Stimulated activated CD4-positive, alpha-beta T cell treated with anti-CD3 and anti-CD28 coated beads, TNF-alpha, amount 100 ng/mL, for 48 hours (primary cell): ENCODE results near the gene PXMP4.
A peak's percentile ranks its signal among the peaks of the same experiment; 100 is the strongest.

Experiments
- DNase-seq, 3 donors: peaks; one replicate each; pipeline ENCODE4 v3.0.0-alpha.2; 2020; ENCODE audit warnings: low read depth in 3 of 3

PXMP4 gene

GRCh38 chr20:33669873-33670640, 50.1 kb downstream of the PXMP4 start:
- no peak for DNase-seq

GRCh38 chr20:33669224-33669623, 50.9 kb downstream of the PXMP4 start:
- no peak for DNase-seq

- DNase-seq, result no peak
Measured at GRCh38 chr20:33668466-33669155, 51.5 kb downstream of the PXMP4 start.

- peak; percentile 63 to 74 (median 68) for DNase-seq
Measured at GRCh38 chr20:33667676-33668465, 52.2 kb downstream of the PXMP4 start.

GRCh38 chr20:33667245-33667675, 52.9 kb downstream of the PXMP4 start:
- DNase-seq, result no peak

GRCh38 chr20:33666293-33667244, 53.5 kb downstream of the PXMP4 start, which contains the start of gene ACTL10:
ACTL10 (plus strand) TSS chr20:33666943; CDS start chr20:33667498, 555 bp downstream.
- DNase-seq, result peak; percentile 72 to 84 (median 80)

GRCh38 chr20:33664762-33665144, 55.4 kb downstream of the PXMP4 start:
- no peak for DNase-seq

- no peak for DNase-seq
Measured at GRCh38 chr20:33664085-33664761, 55.9 kb downstream of the PXMP4 start.

- DNase-seq, result peak; percentile 66 to 88 (median 75)
Measured at GRCh38 chr20:33663161-33664084, 56.7 kb downstream of the PXMP4 start.

GRCh38 chr20:33662172-33662571, 57.9 kb downstream of the PXMP4 start, which contains the start of gene C20orf144:
C20orf144 (plus strand) TSS chr20:33662327; CDS start chr20:33662346, 19 bp downstream.
- DNase-seq, result no peak

- DNase-seq, result no peak
Measured at GRCh38 chr20:33660685-33661058, 59.4 kb downstream of the PXMP4 start.

- no peak for DNase-seq
Measured at GRCh38 chr20:33660035-33660684, 60.0 kb downstream of the PXMP4 start.

GRCh38 chr20:33659341-33660034, 60.6 kb downstream of the PXMP4 start:
- no peak for DNase-seq

- no peak for DNase-seq
Measured at GRCh38 chr20:33658929-33659328, 61.2 kb downstream of the PXMP4 start.

GRCh38 chr20:33658510-33658909, 61.6 kb downstream of the PXMP4 start:
- no peak for DNase-seq

- no peak for DNase-seq
Measured at GRCh38 chr20:33657704-33658095, 62.4 kb downstream of the PXMP4 start.

GRCh38 chr20:33656783-33657703, 63.1 kb downstream of the PXMP4 start:
- no peak for DNase-seq
